OCI-LY1 (cell line): ENCODE data around the gene PNRC1.

Source experiments
- H2AFZ ChIP-seq: fragments of 200-600 bp; sonication (generic), shearing (Covaris generic); 2 replicates; pipeline ENCODE4 v1.6.0; 2014; ENCODE audit warnings: antibody characterized with exemption, mild to moderate bottlenecking, low read length
- H3F3A ChIP-seq: fragments of 200-600 bp; sonication (generic), shearing (Covaris generic); 2 replicates; pipeline ENCODE4 v1.6.0; 2014; ENCODE audit warnings: mild to moderate bottlenecking, antibody characterized with exemption, low read length, moderate library complexity; ENCODE audit not compliant: insufficient read depth
- H3K27ac ChIP-seq: fragments of 200-600 bp; sonication (generic); 2 replicates; pipeline ENCODE4 v1.5.1; 2014; ENCODE audit warnings: low read length, mixed run types, mild to moderate bottlenecking, low read depth; ENCODE audit not compliant: poor library complexity, severe bottlenecking
- H3K27me3 ChIP-seq: fragments of 200-600 bp; sonication (generic); 2 replicates; pipeline ENCODE4 v1.6.0; 2014; ENCODE audit warnings: antibody characterized with exemption, mild to moderate bottlenecking, low read length, moderate library complexity; ENCODE audit not compliant: insufficient read depth
- H3K36me3 ChIP-seq: fragments of 200-600 bp; sonication (generic); 2 replicates; pipeline ENCODE4 v1.6.1; 2014; ENCODE audit warnings: mild to moderate bottlenecking, antibody characterized with exemption, low read length, moderate library complexity, mixed read lengths; ENCODE audit not compliant: insufficient read depth
- H3K4me1 ChIP-seq: fragments of 200-600 bp; sonication (generic); 2 replicates; pipeline ENCODE4 v1.5.1; 2014; ENCODE audit warnings: mild to moderate bottlenecking, low read length, moderate library complexity; ENCODE audit not compliant: insufficient read depth, severe bottlenecking
- H3K4me2 ChIP-seq: fragments of 200-600 bp; sonication (generic), shearing (Covaris generic); 2 replicates; pipeline ENCODE4 v1.6.1; 2014; ENCODE audit warnings: low read length
- H3K4me3 ChIP-seq: fragments of 200-600 bp; sonication (generic); 2 replicates; pipeline ENCODE4 v1.5.1; 2014; ENCODE audit warnings: low read length, low read depth, mild to moderate bottlenecking, mixed read lengths; ENCODE audit not compliant: poor library complexity, severe bottlenecking
- H3K79me2 ChIP-seq: fragments of 200-600 bp; shearing (Covaris generic); 2 replicates; pipeline ENCODE4 v1.6.1; 2016; ENCODE audit warnings: mixed run types, low read length, mixed read lengths; ENCODE audit not compliant: insufficient read depth
- H3K9ac ChIP-seq: fragments of 200-600 bp; sonication (generic), shearing (Covaris generic); 2 replicates; pipeline ENCODE4 v1.6.1; 2014; ENCODE audit warnings: mild to moderate bottlenecking, low read length, mixed read lengths
- H3K9me2 ChIP-seq: fragments of 200-600 bp; sonication (generic), shearing (Covaris generic); 2 replicates; pipeline ENCODE4 v1.6.1; 2014; ENCODE audit warnings: low read depth, mild to moderate bottlenecking, low read length, mixed read lengths
- H3K9me3 ChIP-seq: fragments of 200-600 bp; shearing (Covaris generic); 2 replicates; pipeline ENCODE4 v1.6.1; 2014; ENCODE audit warnings: low read length, mixed read lengths
- H4K20me1 ChIP-seq: fragments of 200-600 bp; sonication (generic), shearing (Covaris generic); 2 replicates; pipeline ENCODE4 v1.6.0; 2016; ENCODE audit warnings: mild to moderate bottlenecking, low read length; ENCODE audit not compliant: insufficient read depth
- EZH2 ChIP-seq: fragments of 200-600 bp; sonication (generic), shearing (Covaris generic); IDR thresholded peaks from 2 replicates; pipeline ENCODE4 v1.8.0; 2017; ENCODE audit warnings: borderline replicate concordance, mixed run types, mild to moderate bottlenecking, antibody characterized with exemption, low read length, moderate library complexity, mixed read lengths
- TF ChIP-seq, protein P1 (sequence below): fragments of 200-600 bp; sonication (generic), shearing (Covaris generic); IDR thresholded peaks from 2 replicates; pipeline ENCODE4 v1.5.1; 2017; ENCODE audit warnings: mild to moderate bottlenecking, antibody characterized with exemption, low read length, moderate library complexity, mixed read lengths

The PNRC1 gene

DNA sequence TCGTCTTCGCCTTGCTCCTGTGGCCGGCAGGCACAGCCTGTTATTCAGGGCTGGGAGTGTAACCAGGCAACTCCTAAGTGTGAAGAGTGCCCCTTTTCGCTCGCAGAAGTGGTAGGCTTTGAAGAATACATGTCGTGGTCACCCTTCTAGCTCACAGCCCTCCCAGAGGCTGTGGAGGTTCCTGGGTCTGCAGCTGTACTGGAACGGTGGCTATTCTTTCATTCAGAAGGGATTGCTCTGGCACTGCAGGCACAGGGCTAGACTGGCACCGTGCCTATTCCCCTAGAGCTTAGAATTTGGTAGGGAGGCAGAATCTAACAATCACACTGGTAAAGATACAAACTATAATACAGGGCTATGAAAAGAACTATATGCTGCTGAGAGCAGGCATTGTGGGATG lies 38.4 kb downstream of the PNRC1 start:
- Histone ChIP-seq H2AFZ (no peak overlapping the region), H3K36me3 (no peaks in the 10 kb centered on the region; the same call in 1 of the 2 replicates), H3K9ac (no peak overlapping the region), H3F3A (no peaks in the 10 kb centered on the region), H3K9me3 (no peaks in the 10 kb centered on the region), H3K27ac (no peak overlapping the region), H3K4me3 (no peak overlapping the region), H3K79me2 (no peaks in the 10 kb centered on the region), H3K4me1 (peaks cover 6% of the 10 kb centered on the region), H4K20me1 (no peaks in the 10 kb centered on the region), H3K27me3 (no peaks in the 10 kb centered on the region; the same call in 1 of the 2 replicates), H3K4me2 (no peak overlapping the region), H3K9me2 (no peaks in the 10 kb centered on the region)
- no peak for TF ChIP-seq EZH2
- TF ChIP-seq, protein P1, sequence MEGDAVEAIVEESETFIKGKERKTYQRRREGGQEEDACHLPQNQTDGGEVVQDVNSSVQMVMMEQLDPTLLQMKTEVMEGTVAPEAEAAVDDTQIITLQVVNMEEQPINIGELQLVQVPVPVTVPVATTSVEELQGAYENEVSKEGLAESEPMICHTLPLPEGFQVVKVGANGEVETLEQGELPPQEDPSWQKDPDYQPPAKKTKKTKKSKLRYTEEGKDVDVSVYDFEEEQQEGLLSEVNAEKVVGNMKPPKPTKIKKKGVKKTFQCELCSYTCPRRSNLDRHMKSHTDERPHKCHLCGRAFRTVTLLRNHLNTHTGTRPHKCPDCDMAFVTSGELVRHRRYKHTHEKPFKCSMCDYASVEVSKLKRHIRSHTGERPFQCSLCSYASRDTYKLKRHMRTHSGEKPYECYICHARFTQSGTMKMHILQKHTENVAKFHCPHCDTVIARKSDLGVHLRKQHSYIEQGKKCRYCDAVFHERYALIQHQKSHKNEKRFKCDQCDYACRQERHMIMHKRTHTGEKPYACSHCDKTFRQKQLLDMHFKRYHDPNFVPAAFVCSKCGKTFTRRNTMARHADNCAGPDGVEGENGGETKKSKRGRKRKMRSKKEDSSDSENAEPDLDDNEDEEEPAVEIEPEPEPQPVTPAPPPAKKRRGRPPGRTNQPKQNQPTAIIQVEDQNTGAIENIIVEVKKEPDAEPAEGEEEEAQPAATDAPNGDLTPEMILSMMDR: no peak

DNA sequence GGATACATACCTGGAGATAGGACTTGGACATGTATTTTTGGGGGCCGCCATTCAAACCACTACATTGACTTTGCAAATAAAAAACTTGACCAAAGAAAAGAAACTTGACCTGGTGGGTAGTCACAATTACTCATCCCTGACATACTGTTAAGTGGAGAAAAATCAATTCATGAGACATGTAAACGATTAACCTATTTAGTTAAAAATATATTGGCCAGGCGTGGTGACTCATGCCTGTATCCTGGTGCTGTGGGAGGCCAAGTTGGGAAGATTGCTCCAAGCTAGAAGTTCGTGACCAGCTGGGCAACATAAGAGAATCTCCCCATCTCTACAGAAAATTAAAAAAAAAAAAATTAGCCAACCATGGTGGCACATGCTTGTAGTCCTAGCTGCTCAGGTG lies 39.8 kb downstream of the PNRC1 start:
- Histone ChIP-seq H3K9me3 (no peaks in the 10 kb centered on the region), H3K4me3 (no peak overlapping the region), H3K79me2 (no peaks in the 10 kb centered on the region), H3K4me1 (peaks cover 6% of the 10 kb centered on the region), H3K9me2 (no peaks in the 10 kb centered on the region), H3K27me3 (no peaks in the 10 kb centered on the region; the same call in 1 of the 2 replicates), H3K4me2 (no peak overlapping the region), H3K36me3 (no peaks in the 10 kb centered on the region; the same call in 1 of the 2 replicates), H3K9ac (no peak overlapping the region), H3K27ac (no peak overlapping the region), H3F3A (no peaks in the 10 kb centered on the region), H4K20me1 (no peaks in the 10 kb centered on the region), H2AFZ (no peak overlapping the region)
- TF ChIP-seq, protein P1: no peak
- TF ChIP-seq EZH2: no peak

DNA sequence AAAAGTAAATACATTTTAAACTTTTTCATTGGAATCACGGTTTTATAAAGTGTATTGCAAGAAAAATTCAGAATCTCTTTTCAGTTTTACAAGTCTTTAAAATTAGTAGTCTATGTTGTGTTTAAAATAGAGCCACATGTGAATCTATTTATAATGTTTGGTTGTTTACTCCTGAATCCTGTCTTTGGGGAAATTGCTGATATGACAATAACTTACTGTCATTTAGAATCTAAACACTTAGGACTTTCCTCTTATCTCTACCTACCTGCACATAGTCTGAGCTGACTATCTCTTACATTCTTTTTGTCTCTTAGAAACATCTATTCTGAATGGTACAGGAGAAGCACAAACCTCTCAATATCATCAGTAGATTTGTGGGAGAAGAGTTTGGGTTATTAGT lies 41.4 kb downstream of the PNRC1 start:
- no peak overlapping the region for H2AFZ ChIP-seq
- H3K36me3 ChIP-seq: no peaks in the 10 kb centered on the region; the same call in 1 of the 2 replicates
- no peaks in the 10 kb centered on the region for H3K79me2 ChIP-seq
- peaks cover 5% of the 10 kb centered on the region for H3K4me1 ChIP-seq
- H3K9me3 ChIP-seq: no peaks in the 10 kb centered on the region
- no peak overlapping the region for H3K4me3 ChIP-seq
- no peak overlapping the region for H3K4me2 ChIP-seq
- no peak overlapping the region for H3K27ac ChIP-seq
- H3K9me2 ChIP-seq: no peaks in the 10 kb centered on the region
- H3K27me3 ChIP-seq: no peaks in the 10 kb centered on the region
- no peaks in the 10 kb centered on the region for H4K20me1 ChIP-seq
- TF ChIP-seq, protein P1: no peak
- TF ChIP-seq EZH2: no peak
- H3K9ac ChIP-seq: no peak overlapping the region
- no peaks in the 10 kb centered on the region for H3F3A ChIP-seq
